HCT116 (cell line): Measurements from ENCODE around the gene HCFC1. TPM values are rescaled to one million over a fixed set of nuclear protein-coding genes. Genes with fewer than 3 reads are reported as not detected.

Source experiments
- ATAC-seq: fragments of 200-7000 bp; cut with Tn5 transposase; 2 replicates; pipeline ENCODE4 v1.9.1; 2020; ENCODE audit warnings: mild to moderate bottlenecking, moderate library complexity
- BruUV-seq: library from RNA; stranded (reverse); fragments of 400-500 nt; replicated peaks from 2 replicates; lab custom pipeline; 2021; lab: Mats Ljungman, UMichigan
- CTCF ChIA-PET: fragments of 300-600 bp; sonication (Branson Sonifier 250); formaldehyde crosslinking; loops from one replicate; lab custom pipeline; 2021; ENCODE audit warnings: antibody characterized with exemption; lab: Charles Lee
- POLR2A ChIA-PET: fragments of 300-600, 350-600 bp; sonication (Branson Sonifier 250); formaldehyde crosslinking; loops from one replicate; lab custom pipeline; 2021; ENCODE audit warnings: antibody characterized with exemption; lab: Charles Lee
- RAD21 ChIA-PET, 2 experiments: fragments of 300-600 bp; sonication (Branson Sonifier 250); formaldehyde crosslinking; loops; one replicate each; lab custom pipeline; 2023; ENCODE audit warnings: low total read pairs in 2 of 2; ENCODE audit not compliant: uncharacterized antibody in 2 of 2, unreplicated experiment in 2 of 2, low non-redundant PET in 1 of 2; lab: Charles Lee
- DNase-seq: peaks from one replicate; pipeline ENCODE4 v3.0.0-alpha.2; 2010; ENCODE audit warnings: low read depth, low spot score
- H2AFZ ChIP-seq: fragments of 200-600 bp; shearing (Covaris generic), sonication (generic); 2 replicates; pipeline ENCODE4 v1.6.1; 2017; ENCODE audit warnings: low read depth, mixed run types, mixed read lengths, antibody characterized with exemption, low read length; ENCODE audit not compliant: poor library complexity, severe bottlenecking
- H3K27ac ChIP-seq: 2 replicates; pipeline ENCODE4 v1.5.1; 2012; ENCODE audit warnings: low read depth, low read length
- H3K27me3 ChIP-seq: fragments of 200-600 bp; sonication (generic); 2 replicates; pipeline ENCODE4 v1.6.1; 2016; ENCODE audit warnings: mixed run types, low read length, mixed read lengths; ENCODE audit not compliant: insufficient read depth
- H3K36me3 ChIP-seq, 2 experiments: fragments of 200-500 bp in 1 of 2; fragments of 200-600 bp in 1 of 2; sonication (Bioruptor generic) in 1 of 2; sonication (generic) in 1 of 2; 2 replicates each; pipeline versions ENCODE4 v1.5.1 to v1.6.1; 2014 to 2016; ENCODE audit warnings: low read length in 2 of 2, inconsistent platforms in 1 of 2, mixed read lengths in 1 of 2, mixed run types in 1 of 2; ENCODE audit not compliant: insufficient read depth in 2 of 2, control insufficient read depth in 1 of 2
- H3K4me1 ChIP-seq, 2 experiments: fragments of 200-600 bp in 1 of 2; sonication (generic) in 1 of 2; 2 replicates each; pipeline versions ENCODE4 v1.5.1 to v1.6.1; 2012 to 2017; ENCODE audit warnings: low read length in 2 of 2, inconsistent platforms in 1 of 2, mild to moderate bottlenecking in 1 of 2, mixed read lengths in 1 of 2, mixed run types in 1 of 2, moderate library complexity in 1 of 2; ENCODE audit not compliant: insufficient read depth in 2 of 2, control insufficient read depth in 1 of 2
- H3K4me2 ChIP-seq: fragments of 200-600 bp; sonication (generic); 2 replicates; pipeline ENCODE4 v1.6.1; 2017; ENCODE audit warnings: mixed run types, low read length, mixed read lengths
- H3K4me3 ChIP-seq, 2 experiments: fragments of 200-600 bp in 1 of 2; sonication (generic) in 1 of 2; replicated peaks in 1 of 2; 2 replicates each; pipeline ENCODE4 v1.5.1; 2011 to 2016; ENCODE audit warnings: low read length in 2 of 2, control low read depth in 1 of 2, low read depth in 1 of 2, mild to moderate bottlenecking in 1 of 2, mixed read lengths in 1 of 2, mixed run types in 1 of 2
- H3K79me2 ChIP-seq: fragments of 200-600 bp; sonication (generic); 2 replicates; pipeline ENCODE4 v1.6.1; 2017; ENCODE audit warnings: mild to moderate bottlenecking, mixed run types, low read length, moderate library complexity, mixed read lengths; ENCODE audit not compliant: insufficient read depth
- H3K9ac ChIP-seq: fragments of 200-600 bp; sonication (generic); 2 replicates; pipeline ENCODE4 v1.6.1; 2016; ENCODE audit warnings: low read length, mixed read lengths
- H3K9me2 ChIP-seq: fragments of 200-600 bp; sonication (generic), shearing (Covaris generic); 2 replicates; pipeline ENCODE4 v1.6.1; 2017; ENCODE audit warnings: mixed run types, mild to moderate bottlenecking, moderate library complexity; ENCODE audit not compliant: insufficient read depth
- H3K9me3 ChIP-seq, 2 experiments: fragments of 200-500 bp in 1 of 2; fragments of 200-600 bp in 1 of 2; sonication (Bioruptor generic) in 1 of 2; sonication (generic) in 1 of 2; 2 replicates each; pipeline ENCODE4 v1.6.1; 2014 to 2017; ENCODE audit warnings: low read length in 2 of 2, mixed read lengths in 2 of 2, inconsistent platforms in 1 of 2, low read depth in 1 of 2, mild to moderate bottlenecking in 1 of 2, mixed run types in 1 of 2, moderate library complexity in 1 of 2; ENCODE audit not compliant: control insufficient read depth in 1 of 2, insufficient read depth in 1 of 2
- H4K20me1 ChIP-seq: fragments of 200-600 bp; sonication (generic), shearing (Covaris generic); 2 replicates; pipeline ENCODE4 v1.6.1; 2017; ENCODE audit warnings: mixed run types, mild to moderate bottlenecking, moderate library complexity; ENCODE audit not compliant: insufficient read depth
- ATF3 ChIP-seq: IDR thresholded peaks from 2 replicates; pipeline ENCODE4 v1.6.1; 2012
- CBX3 ChIP-seq: IDR thresholded peaks from 2 replicates; pipeline ENCODE4 v1.6.1; 2012; ENCODE audit warnings: low read depth
- EZH2 ChIP-seq: fragments of 200-600 bp; sonication (generic); IDR thresholded peaks from 2 replicates; pipeline ENCODE4 v1.6.1; 2017; ENCODE audit warnings: antibody characterized with exemption, mixed run types
- EZH2phosphoT487 ChIP-seq: fragments of 200-600 bp; IDR thresholded peaks from 2 replicates; pipeline ENCODE4 v1.6.1; 2018; ENCODE audit warnings: antibody characterized with exemption, borderline replicate concordance
- FOSL1 ChIP-seq: IDR thresholded peaks from 2 replicates; pipeline ENCODE4 v1.6.1; 2012; ENCODE audit warnings: low read depth
- RAD21 ChIP-seq: IDR thresholded peaks from 2 replicates; pipeline ENCODE4 v1.6.1; 2012; ENCODE audit warnings: low read depth, mild to moderate bottlenecking
- SP1 ChIP-seq: IDR thresholded peaks from 2 replicates; pipeline ENCODE4 v1.6.1; 2012; ENCODE audit warnings: low read depth
- SRF ChIP-seq: IDR thresholded peaks from 2 replicates; pipeline ENCODE4 v1.6.1; 2012; ENCODE audit warnings: low read depth
- YY1 ChIP-seq: IDR thresholded peaks from 2 replicates; pipeline ENCODE4 v1.6.1; 2011; ENCODE audit warnings: low read length, low read depth, moderate library complexity, mild to moderate bottlenecking; ENCODE audit not compliant: insufficient replicate concordance; ENCODE audit errors: extremely low read depth
- ZBTB33 ChIP-seq: IDR thresholded peaks from 2 replicates; pipeline ENCODE4 v1.6.1; 2011; ENCODE audit warnings: mild to moderate bottlenecking, low read length, moderate library complexity; ENCODE audit not compliant: insufficient replicate concordance; ENCODE audit errors: extremely low read depth
- intact Hi-C: fragments of 100-400 bp; cut with micrococcal nuclease; formaldehyde crosslinking; loops from 2 replicates; pipeline ENCODE4 v1.10.0; 2022
- total RNA-seq: library from RNA; stranded (reverse); gene quantifications from one replicate; pipeline ENCODE4 v1.2.1, GENCODE V29; 2021; ENCODE audit not compliant: unreplicated experiment

Gene HCFC1
- total RNA-seq, 1 experiment from 2014 or later = 72.8 TPM

GRCh38 chrX:153944140-153944799, 27.3 kb downstream of the HCFC1 start, which contains the start of gene RENBP:
RENBP (minus strand) TSS chrX:153944643; CDS start chrX:153944610, 33 bp downstream.
- TF ChIP-seq SRF (no peak), SP1 (no peak), YY1 (no peak), ZBTB33 (no peak), EZH2 (no peak), ATF3 (no peak), FOSL1 (no peak), CBX3 (no peak), RAD21 (no peak), EZH2phosphoT487 (no peak)
- no peaks in the 10 kb centered on the region for H3K27me3 ChIP-seq
- H3K9me3 ChIP-seq = no peaks in the 10 kb centered on the region
- no peaks in the 10 kb centered on the region for H3K9me2 ChIP-seq
- no peaks in the 10 kb centered on the region for H4K20me1 ChIP-seq
- H3K4me2 ChIP-seq = no peak within 1 kb of the TSS
- ChIA-PET RAD21 (no interaction called here), CTCF (no interaction called here), POLR2A (interaction anchor here (1.2 to 1.9 kb wide), 2 partner anchors 16 to 150 kb away, joined by 3 to 6 read pairs; partner anchors contain the start of genes IDH3G and SSR4)
- H3K36me3 ChIP-seq = no peaks in the 10 kb centered on the region
- DNase-seq = no peak
- ATAC-seq = no peak
- H3K9ac ChIP-seq = no peak within 1 kb of the TSS
- no peak within 1 kb of the TSS for H3K4me3 ChIP-seq
- BruUV-seq = no TSS peak
- no peaks in the 10 kb centered on the region for H3K79me2 ChIP-seq
- no peaks in the 10 kb centered on the region; a peak in 1 of 4 replicates for H3K4me1 ChIP-seq
- H3K27ac ChIP-seq = no peak within 1 kb of the TSS
- no peak within 1 kb of the TSS for H2AFZ ChIP-seq
- intact Hi-C loops = no loop called here
